Islet of Langerhans (tissue), 1 donor: ENCODE data around the gene PRRC2A.
A peak's percentile ranks its signal among the peaks of the same experiment; 100 is the strongest.
"Not testable (repeated sequence)": the region's sequence is repeated elsewhere in the genome, so short reads cannot be mapped to it uniquely, and the experiment has no call there.

Source experiments
- FAIRE-seq: peaks from one replicate; lab custom pipeline; 2011; peaks lifted over from hg19 to GRCh38; lab: Jason Lieb, UNC

PRRC2A gene

DNA sequence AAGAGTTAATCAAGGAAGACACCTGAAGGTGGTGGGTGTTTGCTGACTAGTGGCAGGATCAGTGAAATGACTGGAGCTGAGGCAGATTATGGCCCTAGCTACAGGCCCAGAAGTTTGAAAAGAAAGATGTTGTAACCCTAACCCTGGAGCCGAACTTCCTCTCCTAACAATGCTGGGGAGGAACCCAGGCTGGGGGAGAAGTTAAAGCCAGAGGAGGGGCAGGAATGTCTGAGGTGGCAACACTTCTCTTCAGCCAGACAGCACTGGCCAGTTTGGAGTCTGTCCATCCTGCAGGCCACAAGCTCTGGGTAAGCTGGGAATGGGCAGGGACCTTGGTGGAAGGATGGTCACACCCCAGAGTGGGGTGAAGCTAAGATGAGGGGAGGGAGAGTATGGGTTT is 34.5 kb upstream of the PRRC2A start, which contains the start of gene LST1:
TSS of gene LST1 (plus strand) at position 270 of the 400 bp plus-strand sequence. CDS start 1,023 bp downstream, outside the sequence.
- no peak for FAIRE-seq

DNA sequence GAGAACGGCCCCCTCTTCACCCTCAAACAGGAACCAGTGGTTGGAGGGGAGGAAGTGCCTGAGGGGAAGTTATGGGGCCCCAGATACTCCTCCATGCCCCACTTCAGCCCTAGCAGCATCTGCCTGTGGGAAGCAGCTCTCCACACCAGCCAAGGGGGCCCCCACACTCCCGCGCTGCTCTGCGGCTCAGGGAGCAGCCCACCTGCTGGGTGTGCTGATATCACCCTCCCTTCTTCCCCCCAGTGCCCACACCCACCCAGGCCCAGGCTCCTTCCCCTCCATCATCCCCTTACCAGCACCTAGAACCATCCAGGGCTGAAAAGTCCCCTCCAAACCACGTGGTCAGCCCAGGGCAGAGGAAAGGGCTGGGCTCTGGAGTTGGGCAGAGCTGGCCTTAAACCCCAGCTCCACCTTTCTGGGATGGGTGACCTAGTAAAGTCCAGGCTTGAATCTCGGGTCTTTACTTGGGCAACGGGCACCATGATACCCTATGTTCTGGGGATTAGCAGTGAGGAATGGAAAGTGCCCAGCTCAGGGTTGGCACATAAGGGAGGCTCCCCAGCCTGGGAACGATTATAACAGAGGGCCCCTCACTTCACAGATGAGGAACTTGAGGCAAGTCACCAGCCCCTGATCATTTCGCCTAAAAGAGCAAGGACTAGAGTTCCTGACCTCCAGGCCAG is 33.8 kb upstream of the PRRC2A start:
- no peak for FAIRE-seq

DNA sequence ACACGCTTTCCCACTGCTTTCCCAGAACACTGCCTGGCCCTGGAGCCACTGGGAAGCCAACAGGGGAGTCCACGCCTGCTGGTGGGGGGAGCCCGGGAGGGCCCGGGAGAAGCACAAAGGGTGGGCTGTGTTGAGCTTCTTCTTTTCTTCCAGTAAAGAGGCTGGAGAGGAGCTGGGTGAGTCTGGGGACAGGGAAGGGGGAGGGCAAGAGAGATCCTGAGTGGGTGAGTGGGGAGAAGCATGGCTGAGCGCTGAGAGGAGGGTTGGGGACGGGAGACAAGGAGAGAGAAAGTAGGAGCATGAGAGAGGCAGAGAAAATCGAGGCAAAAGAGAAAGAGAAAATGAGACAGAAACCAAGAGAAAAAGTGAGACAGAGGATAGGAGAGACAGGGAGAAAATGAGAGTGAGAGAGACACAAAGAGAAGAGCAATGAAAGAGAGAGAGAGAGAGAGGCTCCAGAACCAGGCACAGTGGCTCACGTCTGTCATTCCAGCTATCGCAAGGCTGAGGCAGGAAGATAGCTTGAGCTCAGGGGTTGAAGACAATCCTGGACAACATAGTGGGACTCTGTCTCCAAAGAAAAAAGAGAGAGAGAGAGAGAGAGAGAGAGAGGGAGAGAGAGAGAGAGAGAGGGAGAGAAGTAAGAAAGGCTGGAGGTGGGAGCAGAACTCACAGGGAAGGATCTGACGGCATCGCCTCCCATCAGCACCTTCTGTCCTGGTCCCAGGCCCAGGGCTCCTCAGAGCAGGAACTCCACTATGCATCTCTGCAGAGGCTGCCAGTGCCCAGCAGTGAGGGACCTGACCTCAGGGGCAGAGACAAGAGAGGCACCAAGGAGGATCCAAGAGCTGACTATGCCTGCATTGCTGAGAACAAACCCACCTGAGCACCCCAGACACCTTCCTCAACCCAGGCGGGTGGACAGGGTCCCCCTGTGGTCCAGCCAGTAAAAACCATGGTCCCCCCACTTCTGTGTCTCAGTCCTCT is 32.4 kb upstream of the PRRC2A start:
- no peak for FAIRE-seq

DNA sequence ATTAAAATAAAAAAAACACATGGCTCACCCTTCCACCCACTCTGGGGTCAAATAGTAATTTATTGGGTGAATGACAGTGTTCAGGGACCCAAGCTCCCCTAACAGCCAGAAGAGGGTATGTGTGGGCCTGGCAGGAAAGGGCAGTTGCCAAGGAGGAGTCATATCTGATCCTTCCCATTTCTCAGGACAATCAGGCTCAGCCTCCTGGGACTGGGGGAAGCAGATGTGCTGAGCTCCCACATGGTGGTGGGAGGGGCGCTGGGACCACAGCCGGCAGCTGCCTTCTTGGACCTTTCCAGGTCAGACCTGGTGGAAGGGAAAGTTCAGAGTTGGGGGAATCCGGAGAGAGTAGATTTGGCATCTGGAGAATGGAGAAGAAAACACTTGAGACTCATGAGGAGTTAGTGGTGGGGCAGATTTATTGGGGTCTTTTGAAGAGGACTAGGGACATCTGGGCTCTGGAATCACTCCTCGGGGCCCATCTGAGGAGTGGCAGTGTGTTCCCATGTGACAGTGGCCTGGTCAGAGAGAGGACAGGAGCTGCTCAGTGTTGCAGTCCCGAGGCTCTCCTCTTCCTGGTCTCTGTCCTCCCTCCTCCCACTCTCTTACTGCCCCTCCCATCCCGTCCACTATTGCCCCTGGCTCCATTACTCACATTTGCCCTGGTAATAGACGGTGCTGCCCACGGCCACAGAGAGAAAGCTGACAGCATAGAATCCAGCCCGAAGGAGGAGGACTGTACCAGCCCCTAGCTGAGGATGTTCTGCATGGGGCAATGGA is 31.5 kb upstream of the PRRC2A start:
- FAIRE-seq = no peak

DNA sequence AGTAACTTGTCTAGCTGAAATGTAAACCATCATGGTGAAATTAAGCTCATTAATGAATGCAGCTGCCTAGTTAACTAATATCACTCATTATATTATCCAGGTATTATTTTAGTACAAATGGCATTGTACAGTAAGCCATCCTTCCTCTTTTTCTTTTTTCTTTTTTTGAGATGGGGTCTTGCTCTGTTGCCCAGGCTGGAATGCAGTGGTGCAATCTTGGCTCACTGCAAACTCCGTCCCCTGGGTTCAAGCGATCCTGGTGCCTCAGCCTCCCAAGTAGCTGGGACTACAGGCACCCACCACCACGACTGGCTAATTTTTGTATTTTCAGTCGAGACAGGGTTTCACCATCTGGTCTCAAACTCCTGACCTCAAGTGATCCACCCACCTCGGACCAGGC is 29.8 kb upstream of the PRRC2A start:
- FAIRE-seq = not testable (repeated sequence)

DNA sequence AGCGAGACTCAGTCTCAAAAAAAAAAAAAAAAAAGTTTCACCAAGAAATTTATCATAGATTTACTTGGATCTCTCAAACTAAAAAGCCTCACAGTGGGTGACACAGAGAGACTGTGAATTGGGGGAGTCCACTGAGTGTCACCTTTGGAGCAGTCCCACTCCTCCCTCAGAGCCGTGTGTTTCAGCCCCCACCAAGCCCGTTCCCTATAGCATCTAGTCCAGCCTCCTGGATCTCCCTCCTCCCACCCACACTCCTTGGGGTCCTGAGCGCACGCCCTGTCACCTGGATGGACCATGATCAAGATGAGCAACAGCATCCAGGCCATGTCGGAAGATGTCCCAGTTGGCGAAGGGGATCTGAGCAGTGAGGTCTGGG is 28.1 kb upstream of the PRRC2A start:
- no peak for FAIRE-seq

DNA sequence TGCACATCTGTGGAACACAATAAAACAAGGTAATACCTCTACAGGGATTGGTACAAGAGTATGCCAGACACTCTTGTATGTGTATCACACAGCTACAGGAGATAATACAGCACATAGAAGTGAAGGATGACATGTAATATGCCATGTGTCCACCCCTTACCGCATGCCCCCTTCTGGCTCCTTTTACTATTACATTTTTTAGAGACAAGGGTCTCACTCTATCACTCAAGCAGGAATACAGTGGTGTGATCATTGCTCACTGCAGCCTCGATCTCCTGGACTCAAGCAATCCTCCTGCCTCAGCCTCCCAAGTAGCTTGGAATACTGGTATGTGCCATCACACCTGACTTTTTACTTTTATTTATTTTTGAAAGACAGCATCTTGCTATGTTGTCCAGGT is 23.5 kb upstream of the PRRC2A start:
- FAIRE-seq = no peak

DNA sequence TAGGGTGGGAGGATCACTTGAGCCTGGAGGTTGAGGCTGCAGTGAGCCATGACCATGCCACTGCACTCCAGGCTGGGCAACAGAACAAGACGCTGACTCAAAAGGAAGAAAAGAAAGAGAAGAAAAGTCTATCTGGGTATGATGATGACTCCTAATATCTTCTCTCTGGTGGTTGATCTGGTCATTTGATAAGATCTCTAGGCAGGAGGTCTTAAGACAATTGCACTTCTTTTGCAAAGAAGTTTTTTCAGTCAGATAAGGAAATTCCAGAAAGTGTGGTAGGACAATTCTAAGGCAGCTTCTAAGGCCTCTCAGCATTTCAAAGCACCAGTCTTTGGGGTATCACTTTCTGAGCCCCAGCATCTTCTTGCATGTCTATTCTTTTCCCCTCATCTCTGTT is 13.2 kb upstream of the PRRC2A start:
- FAIRE-seq = no peak

DNA sequence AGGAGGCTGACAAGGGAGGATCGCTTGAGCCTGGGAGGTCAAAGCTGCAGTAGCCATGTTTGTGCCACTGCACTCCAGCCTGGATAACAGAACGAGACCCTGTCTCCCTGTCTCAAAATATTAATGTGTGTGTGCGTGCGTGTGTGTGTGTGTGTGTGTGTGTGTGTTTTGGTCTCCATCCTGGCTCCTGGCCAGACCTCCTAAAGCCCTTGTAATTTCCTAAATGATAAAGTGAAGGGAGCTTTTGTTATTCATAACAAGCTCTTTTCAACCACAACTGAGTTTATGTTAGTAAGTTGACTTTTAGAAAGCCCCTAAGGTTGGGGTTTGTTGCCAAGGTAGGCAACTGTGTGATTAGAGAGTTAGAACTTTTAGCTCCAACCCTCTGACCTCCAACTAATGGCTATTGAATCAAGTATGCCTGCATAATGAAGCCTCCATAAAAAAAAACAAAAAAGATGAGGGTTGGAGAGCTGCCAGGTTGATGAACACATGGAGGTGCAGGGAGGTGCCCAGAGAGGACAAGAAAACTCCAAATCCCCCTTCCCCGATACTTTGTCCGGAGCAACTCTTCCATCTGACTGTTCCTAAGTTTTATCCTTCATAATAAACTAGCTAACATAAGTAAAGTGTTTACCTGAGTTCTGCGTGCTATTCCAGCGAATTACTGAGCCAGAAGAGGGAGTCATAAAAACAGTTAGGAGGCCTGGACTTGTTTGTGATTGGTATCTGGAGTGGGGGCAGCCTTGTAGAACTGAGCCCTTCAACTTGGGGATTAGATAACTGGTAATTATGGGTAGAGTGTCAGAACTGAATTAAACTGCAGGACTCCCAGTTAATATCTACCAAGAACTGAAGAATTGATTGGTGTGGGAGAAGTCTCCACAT is 10.8 kb upstream of the PRRC2A start:
- FAIRE-seq = no peak

DNA sequence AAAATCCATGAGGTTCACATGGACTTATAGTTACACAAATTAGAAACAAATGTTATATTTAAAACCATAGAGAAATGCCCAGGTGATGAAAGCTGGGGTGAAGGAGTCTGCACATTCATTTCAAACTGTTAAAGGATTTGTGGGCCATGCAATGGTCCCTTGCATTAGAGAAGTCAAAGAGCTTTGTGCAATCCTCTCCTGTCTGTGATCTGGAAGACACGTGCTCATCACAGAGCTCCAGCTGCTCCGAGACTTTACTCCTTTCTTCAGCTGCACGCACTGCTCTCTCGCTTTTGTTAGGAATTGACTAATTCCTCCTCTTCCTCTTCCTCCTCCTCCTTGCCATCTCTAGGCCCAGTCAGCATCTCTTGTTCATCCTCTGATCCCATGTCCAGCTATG is 9.5 kb upstream of the PRRC2A start:
- FAIRE-seq = no peak

DNA sequence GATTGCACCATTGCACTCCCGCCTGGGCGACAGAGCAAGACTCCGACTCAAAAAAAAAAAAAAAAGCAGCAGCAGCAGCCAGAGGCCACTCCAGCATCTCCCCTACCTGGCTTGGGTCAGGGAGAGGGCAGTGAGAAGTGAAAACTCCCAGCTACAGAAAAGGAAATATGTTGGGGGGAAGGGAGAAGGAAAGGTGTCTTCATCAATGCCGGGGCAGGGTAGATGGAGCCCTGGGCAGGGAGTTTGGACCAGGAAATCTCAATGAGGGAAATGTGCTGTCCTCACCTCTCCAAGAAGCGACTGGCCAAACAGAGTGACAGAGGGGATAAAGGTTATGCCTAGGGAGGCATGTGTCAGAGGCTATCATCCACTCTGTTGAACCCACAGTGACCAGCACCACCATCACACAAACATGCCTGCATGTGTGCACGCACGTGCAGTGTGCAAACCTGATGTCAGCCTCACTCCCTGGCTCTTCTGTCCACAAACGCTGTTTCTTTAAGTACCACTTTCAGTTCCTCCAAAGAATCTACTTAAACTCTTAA is 6.4 kb upstream of the PRRC2A start:
- no peak for FAIRE-seq

DNA sequence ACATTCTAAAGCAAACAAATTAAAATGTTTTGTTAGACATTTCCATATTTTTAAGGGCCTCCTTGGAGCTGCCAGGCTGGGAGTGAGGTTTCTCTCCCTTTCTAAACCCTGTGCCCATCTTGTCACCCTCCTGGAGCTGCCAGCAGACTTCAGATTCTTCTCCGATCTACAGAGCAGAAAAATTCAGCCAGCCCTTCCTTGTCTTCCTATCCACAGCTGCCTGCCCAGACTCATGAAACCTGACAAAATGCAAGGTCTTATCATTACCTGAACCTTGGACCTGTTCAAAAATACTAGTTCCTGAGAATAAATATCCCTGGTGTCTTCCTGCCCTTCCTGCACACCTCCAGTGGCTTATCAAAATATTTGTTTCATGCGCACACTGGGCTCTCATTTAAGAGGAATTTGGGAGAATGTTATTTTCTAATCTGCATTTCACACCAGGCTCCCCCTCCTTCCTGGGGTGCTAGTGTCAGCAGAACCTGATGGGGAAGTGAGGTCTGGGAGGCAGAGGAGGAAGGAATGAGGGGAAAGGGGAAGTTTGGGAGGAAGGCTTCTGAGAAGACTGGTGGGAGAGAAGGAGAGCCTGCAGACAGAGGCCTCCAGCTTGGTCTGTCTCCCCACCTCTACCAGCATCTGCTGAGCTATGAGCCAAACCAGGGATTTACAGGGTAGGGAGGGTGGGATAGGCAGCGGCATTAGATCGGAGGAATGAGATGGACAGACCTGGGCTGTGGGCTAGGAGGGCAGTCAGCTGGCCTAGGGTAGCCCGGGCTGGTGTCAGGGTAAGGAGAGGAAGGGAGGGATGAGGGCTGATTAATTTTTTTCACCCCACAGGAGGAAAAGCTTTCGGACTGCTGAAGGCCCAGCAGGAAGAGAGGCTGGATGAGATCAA is 5.6 kb upstream of the PRRC2A start, which contains the start of gene AIF1:
TSS of gene AIF1 (plus strand) at position 551 of the 895 bp plus-strand sequence. CDS start at position 647, 96 bp downstream.
- FAIRE-seq = no peak

DNA sequence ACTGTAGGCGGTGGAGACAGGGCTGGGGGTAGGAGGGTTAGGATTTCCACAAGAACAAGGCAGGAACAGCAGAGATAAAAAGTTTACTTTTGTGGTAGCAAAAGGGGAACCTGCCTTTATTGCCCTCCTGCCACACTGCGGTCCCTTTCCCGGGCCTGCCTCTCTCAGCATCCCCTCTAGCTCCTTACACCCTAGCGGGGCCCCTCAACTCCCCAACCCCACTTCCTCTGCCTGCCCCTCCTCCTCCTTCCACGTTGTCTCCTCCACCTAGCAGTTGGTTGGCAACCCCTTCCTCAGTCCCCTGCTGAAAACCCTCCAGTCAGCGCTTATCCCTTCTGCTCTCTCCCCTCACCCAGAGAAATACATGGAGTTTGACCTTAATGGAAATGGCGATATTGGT is 4.8 kb upstream of the PRRC2A start:
- no peak for FAIRE-seq

DNA sequence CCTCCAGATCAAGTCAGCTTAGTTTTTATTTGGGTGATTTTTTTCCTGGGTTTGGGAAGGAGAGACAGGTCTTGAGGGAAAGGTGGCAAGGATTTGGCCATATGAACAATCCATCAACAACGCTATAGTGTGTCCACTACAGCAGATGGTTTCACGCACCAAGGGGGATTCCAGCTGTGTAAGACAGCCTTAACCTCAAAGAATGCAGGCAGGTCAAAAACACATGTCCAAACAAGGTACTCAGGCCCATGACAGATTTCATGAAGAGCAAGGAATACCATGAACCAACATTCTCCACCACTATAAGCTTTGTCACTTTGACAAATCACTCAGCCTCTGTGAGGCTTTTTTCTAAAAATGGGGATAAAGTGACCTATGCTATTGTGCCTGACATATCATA is 3.5 kb upstream of the PRRC2A start:
- FAIRE-seq = no peak

DNA sequence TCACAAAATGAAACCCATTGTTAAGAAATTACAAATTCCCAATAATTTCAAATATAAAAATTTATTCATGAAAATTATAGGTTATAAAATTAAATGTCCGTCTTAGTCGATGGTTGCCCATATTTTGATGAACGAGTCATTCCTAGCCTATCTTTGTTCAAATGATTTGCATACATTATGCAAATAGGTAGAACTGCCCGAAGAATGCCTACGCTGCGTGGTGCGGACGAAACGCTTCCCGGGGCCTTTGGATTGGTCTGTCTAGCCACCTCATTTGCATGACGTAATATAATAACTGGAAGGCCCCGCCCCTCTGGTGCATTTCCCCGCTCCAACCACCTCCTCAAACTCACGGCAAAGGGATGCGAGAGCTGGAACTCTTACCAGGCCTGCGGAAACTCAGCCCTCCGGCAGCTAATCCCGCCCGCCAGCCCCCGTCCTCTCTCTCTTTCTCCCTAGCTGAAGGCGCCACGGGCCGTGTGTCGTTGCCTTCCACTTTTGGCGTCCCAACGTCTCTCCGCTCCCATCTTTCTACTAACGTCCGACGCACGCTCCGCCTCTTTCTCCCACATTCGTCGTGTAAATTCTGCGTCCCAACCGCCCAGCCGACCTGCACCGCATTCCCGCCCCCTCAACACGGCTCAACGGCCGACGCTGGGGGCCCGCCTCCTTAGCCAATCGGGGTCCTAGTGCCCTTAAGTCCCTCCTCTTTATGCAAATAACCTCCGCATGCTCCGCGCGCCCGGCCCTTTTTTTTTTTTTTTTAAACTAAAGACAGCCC is 520 bp upstream of the PRRC2A start:
- FAIRE-seq = peak; percentile 89

DNA sequence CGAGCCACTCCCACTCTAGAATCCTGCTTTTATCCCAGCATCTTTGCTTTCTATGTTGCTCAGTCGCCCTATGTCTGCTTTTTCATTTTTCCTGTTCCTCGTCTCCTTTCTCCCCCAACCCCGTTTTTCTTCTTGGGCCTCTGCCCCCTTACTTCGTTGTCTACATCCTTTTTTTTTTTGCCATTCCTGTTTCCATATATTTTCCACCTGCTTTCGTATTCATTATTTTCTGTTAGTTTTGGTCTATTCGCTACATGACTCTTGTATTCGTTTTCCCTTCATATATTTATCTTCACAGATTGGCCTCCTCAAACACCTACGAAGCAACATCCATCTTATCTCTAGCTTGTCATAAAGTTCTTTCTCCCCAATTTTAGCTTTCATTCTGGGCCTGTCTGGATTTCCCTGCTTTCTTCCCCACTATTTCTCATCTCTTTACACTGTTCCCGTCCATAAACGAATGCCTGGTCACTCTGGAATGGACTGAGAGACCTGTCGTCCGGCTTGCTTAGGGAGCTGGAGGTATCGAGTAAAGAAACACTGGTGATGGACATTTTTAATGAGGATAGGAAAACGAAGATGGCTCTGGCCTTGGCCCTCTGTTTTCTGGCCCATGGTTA is 915 bp downstream of the PRRC2A start:
- FAIRE-seq = no peak

DNA sequence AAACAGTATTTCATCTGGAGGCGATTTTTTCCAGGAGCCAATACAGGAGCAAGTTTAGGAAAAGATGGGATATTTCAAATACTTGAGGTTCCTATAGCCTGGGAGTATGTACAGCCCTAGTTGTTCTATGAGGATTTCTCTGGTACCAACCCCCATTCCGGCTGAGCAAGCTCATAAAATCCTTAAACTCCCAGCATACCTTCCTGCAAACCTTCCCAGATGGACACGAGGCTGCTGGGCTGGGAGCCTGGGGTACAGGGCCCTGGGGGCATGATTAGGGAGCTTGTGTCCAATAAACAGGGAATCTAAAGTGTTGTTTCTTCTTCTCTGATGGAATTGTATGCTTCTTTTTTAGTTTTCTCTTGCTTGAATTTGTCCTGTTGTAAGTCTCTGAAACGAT is 1.5 kb downstream of the PRRC2A start:
- FAIRE-seq = no peak

DNA sequence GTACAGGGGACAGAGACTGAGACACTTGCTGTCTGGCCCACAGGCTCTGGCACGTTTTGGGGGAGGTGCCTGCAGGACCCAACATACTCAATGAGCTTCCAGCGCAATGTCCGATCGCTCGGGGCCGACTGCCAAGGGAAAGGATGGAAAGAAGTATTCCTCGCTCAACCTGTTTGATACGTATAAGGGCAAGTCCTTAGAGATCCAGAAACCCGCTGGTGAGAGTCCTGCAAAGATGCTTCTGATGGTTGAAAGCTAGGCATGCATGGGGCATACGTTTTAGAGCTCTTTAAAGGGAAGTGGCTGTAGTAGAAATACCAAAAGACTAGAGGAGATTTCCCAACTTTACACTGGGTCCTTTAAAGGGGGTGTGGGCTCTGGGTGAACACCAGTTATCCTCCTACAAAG is 2.2 kb downstream of the PRRC2A start:
- no peak for FAIRE-seq

DNA sequence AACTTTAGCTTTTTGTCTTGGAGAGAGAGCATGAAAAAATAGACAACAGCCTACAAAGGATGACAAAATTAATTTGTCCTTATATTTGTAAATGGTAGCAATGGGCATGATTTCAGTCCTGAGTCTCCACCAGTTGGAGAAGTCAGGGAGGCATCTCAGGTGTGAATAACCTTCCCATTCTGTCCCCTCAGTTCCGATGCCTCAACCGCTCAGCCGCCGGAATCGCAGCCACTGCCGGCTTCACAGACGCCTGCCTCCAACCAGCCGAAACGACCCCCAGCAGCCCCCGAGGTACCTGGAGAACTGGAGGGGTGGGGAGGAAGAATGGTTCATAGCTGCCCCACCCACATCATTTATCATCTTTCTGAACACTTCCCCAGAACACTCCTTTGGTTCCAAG is 3.6 kb downstream of the PRRC2A start:
- no peak for FAIRE-seq
